GM19324 (cell line): ENCODE data around the gene RNF38.
"Not testable (repeated sequence)": the region's sequence is repeated elsewhere in the genome, so short reads cannot be mapped to it uniquely, and the experiment has no call there.

Source experiments
- ATAC-seq: cut with Tn5 transposase; IDR thresholded peaks from one replicate; pipeline ENCODE4 v1.9.1; 2021; ENCODE audit warnings: mild to moderate bottlenecking, moderate library complexity; ENCODE audit not compliant: unreplicated experiment, low FRiP score

RNF38 gene

GRCh38 chr9:36399980-36400331, at the start of gene RNF38:
TSS of gene RNF38 (minus strand) at chr9:36400269. CDS start at chr9:36400108, 161 bp downstream.
- no peak for ATAC-seq

DNA sequence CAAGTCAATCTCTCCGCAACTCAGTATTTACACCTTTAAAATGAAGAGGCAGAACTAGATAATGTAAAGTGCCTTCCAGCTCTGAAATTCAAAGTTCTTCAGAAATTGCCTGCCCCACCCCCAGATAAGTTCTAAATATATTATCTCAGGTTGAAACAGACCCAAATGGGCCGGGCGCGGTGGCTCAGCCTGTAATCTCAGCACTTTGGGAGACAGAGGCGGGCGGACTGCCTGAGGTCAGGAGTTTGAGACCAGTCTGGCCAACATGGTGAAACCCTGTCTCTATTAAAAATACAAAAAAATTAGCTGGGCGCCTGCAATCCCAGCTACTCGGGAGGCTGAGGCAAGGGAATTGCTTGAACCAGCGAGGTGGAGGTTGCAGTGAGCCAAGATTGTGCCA, 48.5 kb upstream of the RNF38 start:
- not testable (repeated sequence) for ATAC-seq

DNA sequence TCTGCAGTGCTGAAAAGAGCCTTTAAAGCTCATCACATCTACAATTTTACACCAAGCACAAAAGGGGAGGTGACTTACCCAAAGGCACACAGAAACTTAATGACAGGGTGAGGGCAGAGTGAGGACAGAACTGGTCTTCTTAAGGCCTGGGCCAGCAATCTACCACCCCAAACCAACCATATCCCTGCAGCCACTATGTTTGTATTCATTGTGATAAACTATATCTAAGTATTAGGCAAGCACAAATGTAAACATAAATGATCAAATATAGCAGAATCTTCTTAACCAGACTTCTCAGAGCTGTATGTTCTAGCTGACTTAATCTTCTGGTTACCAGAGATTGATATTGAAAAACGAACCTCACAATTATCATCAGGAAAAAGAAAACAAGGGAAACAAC, 47.9 kb upstream of the RNF38 start:
- no peak for ATAC-seq

GRCh38 chr9:36446678-36447077, 46.6 kb upstream of the RNF38 start:
- not testable (repeated sequence) for ATAC-seq

GRCh38 chr9:36445800-36446361, 45.8 kb upstream of the RNF38 start:
- no peak for ATAC-seq

- ATAC-seq, result no peak
Measured at GRCh38 chr9:36444203-36444602, 44.1 kb upstream of the RNF38 start.

DNA sequence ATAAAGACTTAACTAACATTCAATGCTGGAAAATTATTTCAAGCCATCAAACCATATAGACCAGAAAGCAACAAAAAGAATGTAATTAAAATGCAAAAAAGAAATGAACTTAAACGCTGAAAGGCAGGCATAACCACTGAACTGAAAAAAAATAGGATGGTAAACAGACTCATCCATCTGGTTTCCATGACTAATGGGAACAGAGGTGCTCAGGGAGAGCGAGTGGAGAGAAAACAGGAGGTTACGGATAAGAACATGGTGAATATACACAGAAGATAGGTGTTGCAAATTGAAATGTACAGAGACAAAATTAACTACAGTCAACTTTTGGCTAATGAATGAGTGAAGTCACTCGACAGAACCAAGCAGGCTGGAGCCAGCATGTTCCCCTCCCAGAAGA, 43.5 kb upstream of the RNF38 start:
- no peak for ATAC-seq

DNA sequence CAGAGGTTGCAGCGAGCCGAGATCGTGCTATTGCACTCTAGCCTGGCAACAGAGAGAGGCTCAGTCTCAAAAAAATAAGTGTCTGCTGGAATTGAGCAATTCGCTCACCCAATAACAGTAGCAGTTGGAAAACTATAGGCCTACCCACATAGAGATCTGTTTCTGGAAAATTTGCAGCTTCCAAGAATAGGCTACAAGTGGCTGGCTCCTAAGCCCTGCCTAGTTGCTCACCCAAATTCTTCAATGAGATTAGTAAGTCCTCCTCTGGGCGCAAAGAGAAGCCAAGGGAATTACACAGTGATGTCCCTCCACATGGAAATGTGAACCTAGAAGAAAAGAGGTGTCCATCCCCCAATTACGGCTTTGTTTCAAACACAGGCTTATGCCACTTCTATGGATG, 42.6 kb upstream of the RNF38 start:
- ATAC-seq, result no peak

GRCh38 chr9:36441966-36442365, 41.9 kb upstream of the RNF38 start:
- no peak for ATAC-seq

GRCh38 chr9:36438536-36439236, 38.6 kb upstream of the RNF38 start:
- ATAC-seq, result no peak

- ATAC-seq, result no peak
Measured at GRCh38 chr9:36437790-36438189, 37.7 kb upstream of the RNF38 start.

GRCh38 chr9:36436909-36437308, 36.8 kb upstream of the RNF38 start:
- ATAC-seq, result no peak

DNA sequence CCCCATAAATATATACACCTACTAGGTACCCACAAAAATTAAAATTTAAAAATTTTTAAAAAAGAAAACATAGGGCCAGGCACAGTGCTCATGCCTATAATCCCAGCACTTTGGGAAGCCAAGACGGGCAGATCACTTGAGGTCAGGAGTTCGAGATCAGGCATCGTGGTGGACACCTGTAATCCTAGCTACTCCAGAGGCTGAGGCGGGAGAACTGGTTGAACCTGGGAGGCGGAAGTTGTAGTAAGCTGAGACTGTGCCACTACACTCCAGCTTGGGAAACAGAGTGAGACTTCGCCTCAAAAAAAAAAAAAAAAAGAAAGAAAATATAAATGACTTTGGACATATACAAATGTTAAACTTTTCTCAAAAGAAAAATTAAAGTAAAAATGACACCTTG, 33.3 kb upstream of the RNF38 start:
- ATAC-seq, result no peak

DNA sequence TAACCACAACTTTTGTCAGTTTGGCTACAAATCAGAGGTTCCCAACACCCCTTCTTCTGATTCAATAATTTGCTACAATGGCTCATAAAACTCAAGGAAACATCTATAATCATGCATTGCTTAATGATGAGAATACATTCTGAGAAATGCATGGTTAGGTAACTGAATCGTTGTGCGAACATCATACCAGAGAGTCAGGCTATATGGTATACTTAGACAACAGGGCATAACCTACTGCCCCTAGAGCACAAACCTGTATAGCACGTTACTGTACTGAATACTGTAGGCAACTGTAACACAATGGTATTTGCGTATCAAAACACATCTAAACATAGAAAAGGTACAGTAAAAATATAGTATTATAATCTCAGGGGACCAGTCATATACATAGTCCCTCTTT, 31.0 kb upstream of the RNF38 start:
- ATAC-seq, result no peak

GRCh38 chr9:36426945-36427344, 26.9 kb upstream of the RNF38 start:
- ATAC-seq, result no peak

GRCh38 chr9:36426348-36426747, 26.3 kb upstream of the RNF38 start:
- ATAC-seq, result no peak

GRCh38 chr9:36424289-36425055, 24.4 kb upstream of the RNF38 start:
- no peak for ATAC-seq

- ATAC-seq, result no peak
Measured at GRCh38 chr9:36423206-36423605, 23.1 kb upstream of the RNF38 start.

- no peak for ATAC-seq
Measured at GRCh38 chr9:36416890-36417289, 16.8 kb upstream of the RNF38 start.

- no peak for ATAC-seq
Measured at GRCh38 chr9:36415822-36416525, 15.9 kb upstream of the RNF38 start.

DNA sequence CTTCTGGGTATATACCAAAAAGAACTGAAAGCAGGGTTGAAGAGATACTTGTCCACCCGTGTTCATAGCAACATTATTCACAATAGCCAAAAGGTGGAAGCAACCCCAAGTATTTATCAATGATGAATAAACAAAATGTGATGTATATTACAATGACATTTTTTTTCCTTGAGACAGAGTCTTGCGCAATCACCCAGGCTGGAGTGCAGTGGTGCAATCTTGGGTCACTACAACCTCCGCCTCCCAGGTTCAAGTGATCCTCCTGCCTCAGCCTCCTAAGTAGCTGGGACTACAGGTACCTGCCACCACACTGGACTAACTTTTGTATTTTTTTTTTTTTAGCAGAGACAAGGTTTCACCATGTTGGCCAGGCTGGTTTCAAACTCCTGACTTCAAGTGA, 11.3 kb upstream of the RNF38 start:
- ATAC-seq, result not testable (repeated sequence)
